Stimulated activated CD4-positive, alpha-beta T cell treated with anti-CD3 and anti-CD28 coated beads, Interleukin-15, amount 100 ng/mL, for 24 hours (primary cell): Measurements from ENCODE around the gene ALDH6A1.

Source experiments
- DNase-seq: peaks from one replicate; pipeline ENCODE4 v3.0.0-alpha.2; 2020

ALDH6A1 gene

DNA sequence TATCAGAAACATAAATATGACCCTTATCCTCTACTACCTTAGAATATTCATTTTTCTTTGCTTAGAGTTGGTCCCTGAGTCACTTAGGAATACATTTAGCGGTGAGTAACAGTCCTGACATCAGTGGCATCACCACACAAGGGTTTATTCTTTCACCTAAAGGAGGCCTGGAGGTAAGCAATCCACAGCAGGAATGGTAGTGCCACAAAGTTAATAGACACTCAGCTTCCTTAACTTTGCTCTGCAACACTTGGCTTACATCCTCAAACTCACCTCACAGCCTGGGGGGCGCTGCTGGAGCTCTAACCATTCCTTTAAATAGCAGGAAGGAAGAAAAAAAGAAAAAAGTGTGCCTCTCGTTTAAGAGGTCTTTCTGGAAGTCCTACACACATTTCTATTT, 36.0 kb downstream of the ALDH6A1 start:
- no peak for DNase-seq

DNA sequence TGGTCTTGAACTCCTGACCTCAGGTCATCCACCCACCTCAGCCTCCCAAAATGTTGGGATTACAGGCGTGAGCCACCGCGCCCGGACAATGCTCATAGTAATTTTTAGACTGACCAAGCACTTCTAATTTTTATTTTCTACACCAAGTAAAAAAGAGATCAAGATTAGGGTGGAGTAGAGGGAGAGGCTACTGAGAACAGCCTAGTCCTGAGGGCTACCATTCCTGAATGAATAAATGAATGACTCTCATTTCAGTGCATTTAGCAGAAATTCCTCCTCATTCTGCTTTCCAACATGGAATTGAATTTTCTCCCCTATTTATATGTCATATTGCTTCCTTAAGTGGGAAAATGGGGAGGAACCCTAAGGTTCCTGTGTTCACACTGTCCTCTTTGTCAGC, 38.7 kb downstream of the ALDH6A1 start:
- no peak for DNase-seq

DNA sequence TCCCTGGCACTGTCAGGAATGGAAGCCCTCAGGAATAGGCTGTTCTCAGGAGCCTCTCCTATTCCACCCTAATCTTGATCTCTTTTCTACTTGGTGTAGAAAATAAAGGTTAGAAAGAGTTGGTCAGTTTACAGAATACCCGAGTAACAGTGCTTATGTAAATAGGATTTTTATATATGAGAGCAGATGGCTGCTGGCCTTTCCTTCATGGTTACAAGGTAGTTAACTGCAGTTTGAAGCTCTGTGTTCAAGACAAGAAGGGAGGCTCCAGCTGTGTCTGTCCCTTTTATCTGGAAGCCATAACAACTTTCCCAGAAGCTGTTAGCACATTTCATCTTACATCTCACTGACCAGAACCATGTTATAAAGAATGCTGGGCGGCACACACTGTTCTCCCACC, 42.0 kb downstream of the ALDH6A1 start:
- DNase-seq: no peak

DNA sequence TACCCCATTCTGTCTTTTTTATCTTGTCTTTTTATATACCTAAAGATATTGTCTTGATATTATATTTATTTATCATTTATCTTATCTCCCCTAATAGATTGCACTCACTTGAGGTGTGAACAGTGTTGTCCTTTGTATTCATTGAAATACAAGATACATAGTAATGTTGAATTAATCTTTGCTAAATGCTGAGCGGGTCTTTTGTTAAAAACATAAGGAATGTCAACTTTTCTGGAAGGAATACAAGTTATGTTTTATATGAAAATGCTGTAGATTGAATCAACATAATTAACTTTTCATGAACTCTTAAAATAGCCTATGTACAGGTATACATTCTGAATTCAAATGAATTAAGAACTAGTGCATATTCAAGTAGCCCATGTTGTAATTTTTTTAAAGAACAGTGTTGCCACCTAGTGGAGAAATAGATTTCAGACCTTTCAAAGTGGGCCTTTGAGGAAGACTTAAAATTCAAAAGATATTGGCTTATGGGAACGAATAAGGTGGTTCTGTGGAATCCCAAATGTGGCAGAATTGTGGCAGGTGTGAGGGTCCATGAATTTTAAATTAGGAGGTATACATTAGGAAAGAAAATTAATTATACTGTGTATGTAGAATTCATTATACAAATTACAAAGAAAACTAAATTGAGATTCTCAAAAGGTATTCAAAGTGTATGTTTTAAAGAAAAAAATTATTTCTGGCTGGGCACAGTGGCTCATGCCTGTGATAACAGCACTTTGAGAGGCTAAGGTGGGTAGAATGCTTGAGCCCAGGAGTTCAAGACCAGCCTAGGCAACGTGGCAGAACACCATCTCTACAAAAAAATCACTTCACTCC, 46.0 kb downstream of the ALDH6A1 start:
- DNase-seq: no peak

DNA sequence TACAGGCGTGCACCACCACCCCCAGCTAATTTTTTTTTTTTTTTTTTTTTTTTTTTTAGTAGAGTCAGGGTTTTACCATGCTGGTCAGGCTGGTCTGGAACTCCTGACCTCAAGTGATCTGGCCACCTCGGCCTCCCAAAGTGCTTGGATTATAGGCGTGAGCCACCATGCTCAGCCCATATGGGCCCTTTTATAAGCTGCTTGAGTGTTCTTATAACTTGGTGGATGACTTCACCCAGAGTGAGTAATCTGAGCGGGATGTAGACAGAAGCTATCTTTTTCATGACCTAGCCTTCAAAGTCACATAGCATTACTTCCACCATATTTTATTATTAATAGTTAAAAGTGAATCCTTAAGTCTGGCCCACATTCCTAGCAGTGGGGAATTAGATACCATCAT, 48.7 kb downstream of the ALDH6A1 start:
- no peak for DNase-seq

DNA sequence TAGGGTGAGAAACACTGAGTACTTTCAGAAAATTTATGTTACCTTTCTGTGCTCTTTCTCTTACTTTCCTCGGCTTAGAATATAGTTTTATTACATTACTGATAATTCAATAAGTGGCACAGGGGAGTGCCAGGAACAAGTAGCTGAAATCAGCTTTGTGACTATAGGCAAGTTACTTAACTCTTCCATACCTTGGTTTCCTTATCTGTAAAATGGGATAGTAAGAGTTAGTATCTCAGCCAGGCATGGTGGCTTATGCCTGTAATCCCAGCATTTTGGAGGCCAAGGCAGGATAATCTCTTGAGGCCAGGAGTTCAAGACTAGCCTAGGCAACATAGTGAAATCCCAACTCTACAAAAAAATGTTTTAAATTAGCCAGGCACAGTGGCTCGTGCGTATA, 49.7 kb downstream of the ALDH6A1 start:
- no peak for DNase-seq

DNA sequence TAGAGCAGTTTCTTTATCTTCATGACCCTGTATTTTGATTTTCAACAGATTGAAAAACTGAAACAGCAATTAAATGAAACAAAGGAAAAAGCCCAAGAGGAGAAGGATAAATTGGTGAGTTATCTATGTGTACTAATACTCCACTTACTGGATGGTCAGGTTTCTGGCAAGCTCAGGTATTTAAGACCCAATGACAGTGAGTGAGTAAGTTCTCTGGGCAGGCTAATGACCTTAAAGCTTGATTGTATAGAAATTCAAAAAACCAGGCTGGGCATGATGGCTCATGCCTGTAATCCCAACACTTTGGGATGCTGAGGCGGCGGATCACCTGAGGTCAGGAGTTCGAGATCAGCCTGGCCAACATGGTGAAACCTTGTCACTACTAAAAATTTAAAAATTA, 55.1 kb downstream of the ALDH6A1 start:
- DNase-seq: no peak

DNA sequence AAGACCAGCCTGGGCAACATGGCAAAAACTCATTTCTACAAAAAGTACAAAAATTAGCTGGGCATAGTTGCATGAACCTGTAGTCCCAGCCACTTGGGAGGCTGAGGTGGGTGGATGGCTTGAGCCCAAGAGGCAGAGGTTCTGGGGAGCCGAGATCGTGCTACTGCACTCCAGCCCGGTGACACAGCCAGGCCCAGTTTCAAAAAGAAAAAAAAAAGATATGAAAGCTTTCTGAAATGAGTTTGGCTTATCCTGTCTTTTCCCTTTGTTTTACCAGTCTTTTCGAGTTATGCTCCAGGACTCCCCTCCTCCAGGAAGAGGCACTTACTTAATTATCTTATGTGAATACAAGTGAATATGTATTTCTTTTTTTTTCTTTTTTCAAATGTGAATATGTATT, 61.9 kb downstream of the ALDH6A1 start:
- no peak for DNase-seq

DNA sequence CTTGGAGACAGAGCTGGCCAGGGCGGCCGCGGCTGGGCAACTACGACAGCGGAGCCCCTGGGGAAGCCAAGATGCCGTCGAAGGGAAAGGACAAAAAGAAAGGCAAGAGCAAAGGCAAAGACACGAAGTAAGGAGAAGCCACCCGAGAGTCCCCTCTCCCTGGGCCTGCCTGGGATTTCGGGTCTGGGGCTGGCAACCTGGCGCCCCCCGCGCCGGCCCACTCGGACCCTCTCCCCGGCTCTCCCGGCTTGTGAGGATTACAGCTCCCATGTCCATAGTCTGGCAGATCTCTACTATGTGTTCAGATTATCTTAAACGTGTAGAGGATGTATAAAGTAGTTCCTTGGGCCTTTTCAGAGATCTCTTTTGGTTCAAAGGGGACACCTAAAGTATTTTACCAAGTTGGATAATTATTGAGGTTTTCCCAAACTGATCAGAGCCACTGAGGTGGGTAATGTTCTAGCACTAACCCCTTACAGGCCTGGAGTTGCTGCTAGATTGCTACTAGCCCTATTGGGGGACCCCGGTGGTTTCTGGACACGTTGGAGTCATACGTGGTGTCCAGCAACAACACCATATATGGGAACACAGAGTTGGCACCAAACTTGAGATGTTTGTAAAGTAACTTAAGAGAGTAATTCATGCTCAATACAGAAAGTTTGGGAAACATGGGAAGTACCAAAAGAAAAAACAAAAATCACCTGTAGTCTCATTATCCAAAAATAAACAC, 64.7 kb downstream of the ALDH6A1 start:
- DNase-seq: no peak

DNA sequence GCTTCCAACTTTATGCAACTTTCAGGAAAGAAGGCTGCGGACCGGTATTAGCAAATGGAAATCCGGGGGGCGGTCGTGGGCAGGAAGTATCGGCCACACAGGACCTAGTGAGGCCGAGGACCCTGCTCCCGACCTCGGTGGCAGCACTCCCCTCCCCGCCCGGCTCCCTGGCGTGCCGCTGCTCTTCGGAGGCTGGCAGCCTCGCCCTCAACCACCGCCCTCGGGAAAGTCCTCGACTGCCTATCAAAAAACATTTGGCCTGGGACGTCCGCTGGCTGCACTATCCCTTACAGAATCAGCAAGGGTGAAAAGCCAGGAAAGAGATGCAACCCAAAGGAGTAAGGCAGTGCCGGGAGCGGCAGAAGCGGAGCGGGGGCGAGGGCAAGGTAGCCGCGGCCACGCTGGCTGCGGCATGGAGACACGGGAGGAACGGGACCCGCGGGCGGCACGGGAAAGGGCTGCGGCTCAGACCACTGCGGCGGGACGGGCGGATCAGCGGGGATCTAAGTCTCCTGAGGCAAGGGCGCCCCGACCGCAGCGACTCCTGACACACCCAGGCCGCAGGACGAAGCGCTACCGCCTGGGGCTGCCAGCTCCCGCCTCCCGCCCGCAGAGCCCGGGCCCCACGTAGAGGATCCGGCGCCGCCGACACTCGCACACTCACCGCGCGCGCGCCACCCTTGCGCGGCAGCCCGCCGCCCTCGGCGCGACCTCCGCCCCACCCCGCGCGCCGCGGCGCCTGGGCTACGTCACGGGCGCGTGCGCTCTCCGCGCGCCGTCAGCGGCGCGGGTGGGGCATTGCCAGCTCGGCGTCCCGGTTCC, 65.5 kb downstream of the ALDH6A1 start, which contains the start of the genes BBOF1 and ENTPD5:
BBOF1 (plus strand) TSS at position 764 of the 822 bp plus-strand sequence. CDS start 130 bp downstream, outside the sequence.
ENTPD5 (minus strand) TSS at position 703 of the 822 bp plus-strand sequence. CDS start 31,186 bp downstream, outside the sequence.
- peak; percentile 88 for DNase-seq

DNA sequence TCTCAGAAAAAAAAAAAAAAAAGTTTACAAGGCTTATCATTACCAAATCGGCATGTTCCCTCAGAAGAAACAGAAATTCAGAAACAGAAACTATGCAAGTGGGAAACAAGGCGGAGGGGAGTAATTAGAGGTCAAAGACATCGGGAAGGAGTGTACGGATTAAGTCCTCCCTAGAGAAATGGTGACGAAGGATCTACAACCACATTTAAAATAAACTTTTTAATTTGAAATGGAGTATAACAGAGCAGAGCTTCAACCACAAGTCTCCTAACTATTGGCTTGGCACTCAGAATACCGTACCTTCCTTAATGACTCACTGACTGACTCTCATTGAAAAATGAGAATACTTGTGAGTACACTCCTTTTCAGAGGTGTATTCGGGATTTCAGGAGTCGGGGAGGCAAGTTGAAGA, 66.1 kb downstream of the ALDH6A1 start:
- DNase-seq: no peak

DNA sequence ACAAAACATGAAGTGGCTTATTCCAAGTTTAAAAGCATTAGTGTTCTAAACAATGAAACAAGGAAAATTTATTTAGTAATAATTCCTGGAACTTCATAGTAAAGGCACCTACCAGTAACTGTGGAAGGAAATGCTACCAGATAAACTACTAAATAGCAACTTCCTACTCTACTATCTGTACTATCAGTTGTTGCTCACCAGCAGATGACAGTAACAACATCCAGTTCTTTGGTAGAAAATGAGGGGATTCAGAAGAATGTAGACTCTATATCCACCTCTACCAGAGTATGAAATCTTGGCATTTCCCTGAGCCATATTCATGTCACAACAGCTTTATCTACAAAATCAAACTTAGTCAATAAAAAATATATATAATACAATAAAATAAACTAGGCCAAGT, 68.3 kb downstream of the ALDH6A1 start:
- DNase-seq: no peak

DNA sequence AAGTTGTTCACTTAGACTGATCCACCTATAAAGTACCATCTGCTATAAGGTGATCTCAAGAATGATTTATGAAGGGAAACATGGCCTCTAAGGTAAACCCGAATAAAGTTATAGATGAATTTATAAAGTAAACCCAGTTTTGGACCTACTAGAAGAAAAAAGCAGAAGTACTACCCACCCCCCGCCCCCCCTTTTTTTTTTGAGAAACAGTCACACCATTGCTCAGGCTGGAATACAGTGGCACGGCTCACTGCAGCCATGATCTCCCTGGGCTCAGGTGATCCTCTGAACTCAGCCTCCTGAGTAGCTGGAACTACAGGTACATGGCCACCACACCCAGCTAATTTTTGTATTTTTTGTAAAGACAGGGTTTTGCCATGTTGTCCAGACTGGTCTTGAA, 69.1 kb downstream of the ALDH6A1 start:
- no peak for DNase-seq

DNA sequence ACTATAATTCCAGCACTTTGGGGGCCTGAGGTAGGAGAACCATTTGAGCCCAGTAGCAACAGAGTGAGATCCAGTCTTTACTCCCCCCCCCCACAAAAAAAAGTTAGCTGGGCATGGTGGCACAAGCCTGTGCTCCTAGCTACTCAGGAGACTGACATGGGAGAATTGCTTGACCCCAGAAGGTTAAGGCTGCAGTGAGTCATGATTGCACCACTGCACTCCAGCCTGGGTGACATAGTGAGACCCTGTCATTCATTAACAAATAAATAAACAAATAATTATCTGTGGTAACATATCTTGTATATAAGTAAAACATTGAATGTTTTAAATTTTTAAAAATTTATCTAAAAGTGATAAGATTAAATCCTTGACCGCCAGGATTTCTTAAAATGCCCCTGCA, 70.0 kb downstream of the ALDH6A1 start:
- no peak for DNase-seq

DNA sequence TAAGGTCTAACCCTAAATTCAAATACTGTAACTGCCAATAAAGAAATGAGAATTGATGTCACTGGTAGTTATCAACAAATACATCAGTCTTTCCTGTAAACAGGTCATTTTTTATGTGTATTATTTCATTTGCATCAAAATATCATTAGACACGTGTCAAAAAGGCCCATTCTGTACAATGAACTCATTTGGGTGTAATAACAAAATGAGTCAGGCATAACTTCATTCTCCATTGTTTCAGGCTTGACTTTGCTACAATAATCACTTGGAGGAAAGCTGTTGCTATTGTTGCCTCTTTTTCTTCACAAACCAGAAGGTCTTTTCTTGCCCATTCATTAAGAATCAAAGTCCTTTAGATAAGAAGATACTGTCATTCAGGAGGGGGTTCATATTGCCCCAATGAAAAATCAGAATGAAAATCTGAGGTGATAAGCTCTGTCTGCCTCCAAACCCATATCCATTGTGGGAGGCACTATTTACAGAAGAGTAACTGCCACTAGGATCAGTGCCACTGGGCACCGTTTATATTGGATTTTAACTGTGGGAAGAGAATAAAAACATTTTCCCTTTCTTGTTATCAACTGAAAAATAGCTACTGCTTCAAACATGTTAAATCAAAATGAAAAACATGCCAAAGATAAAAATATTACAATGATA, 75.3 kb downstream of the ALDH6A1 start:
- DNase-seq: no peak
